Motor neuron (in vitro differentiated cells): ENCODE data around the gene TPSAB1. TPM values are rescaled to one million over a fixed set of nuclear protein-coding genes. Genes with fewer than 3 reads are reported as not detected.
"Not testable (repeated sequence)": the region's sequence is repeated elsewhere in the genome, so short reads cannot be mapped to it uniquely, and the experiment has no call there.

ENCODE experiments used
- ATAC-seq, 8 experiments: fragments of 200-7000 bp; cut with Tn5 transposase; replicated peaks in 6 of 8; 2 replicates each; pipeline ENCODE4 v1.8.0; 2021; ENCODE audit warnings: mild to moderate bottlenecking in 8 of 8, moderate library complexity in 8 of 8
- H3K27ac ChIP-seq, 2 donors: fragments of 250-450 bp; sonication (Bioruptor Pico); 2 replicates each; pipeline ENCODE4 v1.9.0; 2021; ENCODE audit warnings: antibody characterized with exemption in 2 of 2, mild to moderate bottlenecking in 2 of 2, moderate library complexity in 1 of 2
- H3K4me1 ChIP-seq, 2 donors: fragments of 250-450 bp; sonication (Bioruptor Pico); replicated peaks in 1 of 2; 2 replicates each; pipeline ENCODE4 v1.6.1; 2021; ENCODE audit warnings: antibody characterized with exemption in 2 of 2, mild to moderate bottlenecking in 2 of 2, moderate library complexity in 1 of 2
- H3K4me3 ChIP-seq, 5 donors: fragments of 250-450 bp; sonication (Bioruptor Pico); 2 replicates each; pipeline ENCODE4 v1.9.0; 2021; ENCODE audit warnings: antibody characterized with exemption in 5 of 5, mild to moderate bottlenecking in 5 of 5, moderate library complexity in 4 of 5
- WGBS, 10 experiments: fragments of 450-650 bp; shearing (Covaris generic); methylation state at CpG; one replicate each; pipeline ENCODE4 v1.0.0; 2022; 5-methylcytosine and 5-hydroxymethylcytosine counted together
- in situ Hi-C, 9 experiments: fragments of 400-800 bp; cut with MboI; loops; one replicate each; pipeline ENCODE4 v1.15.0; 2021; ENCODE audit warnings: low sequenced_read_pairs in 9 of 9, low pct_unique_long_range_greater_than_20kb in 2 of 9; ENCODE audit not compliant: unreplicated experiment in 9 of 9
- total RNA-seq, 8 experiments: library from RNA; unstranded; fragments of 300-600 nt; gene quantifications; 2 replicates each; pipeline versions ENCODE4 v1.2.3 to v1.2.4, GENCODE V29; 2022

The TPSAB1 gene
- total RNA-seq, 8 experiments from 2014 or later = 0.31 to 0.81 (median 0.46) TPM; not detected in 4

DNA sequence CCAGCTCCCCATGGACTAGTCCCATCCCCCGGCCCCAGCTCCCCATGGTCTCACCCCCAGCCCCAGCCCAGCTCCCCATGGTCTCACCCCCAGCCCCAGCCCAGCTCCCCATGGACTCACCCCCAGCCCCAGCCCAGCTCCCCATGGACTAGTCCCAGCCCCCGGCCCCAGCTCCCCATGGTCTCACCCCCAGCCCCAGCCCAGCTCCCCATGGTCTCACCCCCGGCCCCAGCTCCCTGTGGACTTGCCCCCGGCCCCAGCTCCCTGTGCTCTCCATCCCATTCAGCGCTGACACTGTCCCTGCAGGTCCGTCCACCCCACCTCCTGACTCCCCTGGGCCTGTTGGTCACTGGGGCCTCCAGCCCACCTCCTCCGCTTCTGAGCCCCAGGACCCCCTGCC lies 9.2 kb upstream of the TPSAB1 start:
- H3K4me1 ChIP-seq, in situ Hi-C loops, H3K4me3 ChIP-seq, H3K27ac ChIP-seq, ATAC-seq: not testable (repeated sequence)
- no CpG with 5 or more reads among the region's 7 CpGs for WGBS, 10 experiments

DNA sequence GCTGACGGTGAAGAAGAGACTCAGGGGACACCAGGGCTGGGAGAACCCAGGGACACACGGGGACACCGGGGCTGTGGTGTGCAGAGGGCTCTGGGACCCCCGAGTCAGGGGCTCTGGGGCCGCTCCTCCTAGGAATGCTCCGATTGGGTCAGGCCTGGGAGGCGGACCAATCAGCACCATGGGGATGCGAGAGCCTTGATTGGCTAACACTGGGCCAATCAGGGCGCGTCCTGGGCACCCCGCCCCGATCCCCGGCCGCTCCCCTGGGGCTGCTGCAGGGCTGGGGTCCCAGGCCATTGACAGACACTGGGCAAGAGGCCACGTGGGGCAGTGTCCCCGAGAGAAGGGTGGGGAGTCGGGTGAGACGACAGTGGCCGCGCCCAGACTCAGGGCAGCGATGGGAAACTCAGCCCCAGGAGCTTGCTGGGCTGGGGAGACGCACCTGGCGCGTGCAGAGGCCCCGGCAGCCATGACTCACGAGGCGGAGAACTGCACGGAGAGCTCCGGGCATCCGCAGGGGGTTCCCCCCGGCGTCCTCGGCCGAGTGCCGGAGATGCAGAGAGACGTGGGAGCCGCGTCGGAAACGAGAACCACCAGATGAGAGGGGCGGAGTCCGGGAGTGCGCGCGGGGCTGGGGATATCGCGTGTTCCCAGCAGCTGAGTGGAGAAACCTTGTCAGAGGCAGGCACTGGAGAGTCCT lies 8.3 kb upstream of the TPSAB1 start:
- H3K4me1 ChIP-seq, in situ Hi-C loops, H3K4me3 ChIP-seq, H3K27ac ChIP-seq: not testable (repeated sequence)
- no CpG with 5 or more reads among the region's 47 CpGs for WGBS, 10 experiments
- peak in 7 of 8 experiments; percentile 25 to 96 (median 79) for ATAC-seq

DNA sequence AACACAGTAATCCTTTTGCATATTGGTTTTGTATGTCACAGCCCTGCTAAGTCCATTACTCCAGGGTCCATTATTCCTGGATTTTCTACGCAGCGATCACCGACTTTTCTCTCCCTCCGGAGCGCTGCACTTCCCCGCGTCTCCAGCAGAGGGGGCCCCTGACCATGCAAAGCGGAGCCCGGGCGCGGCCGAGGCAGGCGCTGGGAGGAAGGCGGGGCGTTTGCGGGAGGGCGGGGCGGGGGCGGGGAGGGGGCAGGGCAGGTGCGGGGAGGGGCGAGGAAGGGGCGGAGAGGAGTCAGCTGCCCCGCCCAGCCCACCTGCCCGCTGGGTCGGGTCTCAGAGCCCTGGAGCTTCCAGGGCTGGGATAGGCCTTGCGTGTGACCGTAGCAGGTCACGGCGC lies 3.8 kb upstream of the TPSAB1 start:
- H3K27ac ChIP-seq, H3K4me3 ChIP-seq, H3K4me1 ChIP-seq, in situ Hi-C loops: not testable (repeated sequence)
- no CpG with 5 or more reads among the region's 29 CpGs for WGBS, 10 experiments
- peak; percentile 12 to 84 (median 64) for ATAC-seq

DNA sequence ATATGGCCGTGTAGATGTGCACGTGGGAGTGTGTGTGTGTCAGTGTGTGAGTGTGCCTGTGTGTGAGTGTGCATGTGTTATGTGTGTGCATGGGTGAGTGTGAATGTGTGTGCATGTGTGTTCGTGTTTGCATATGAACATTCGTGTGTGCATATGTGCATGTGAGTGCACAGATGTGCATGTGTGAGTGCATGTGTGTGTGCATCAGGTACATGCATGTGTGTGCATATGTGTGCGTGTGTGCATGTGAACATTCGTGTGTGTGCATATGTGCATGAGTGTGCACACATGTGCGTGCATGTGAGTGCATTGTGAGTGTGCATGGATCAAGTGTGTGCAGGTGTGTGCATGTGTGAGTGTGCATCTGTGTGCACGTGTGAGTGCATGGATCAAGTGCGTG lies 2.5 kb upstream of the TPSAB1 start:
- Histone ChIP-seq H3K4me1 (no peaks in the 10 kb centered on the region), H3K4me3 (no peak overlapping the region), H3K27ac (no peak overlapping the region)
- no peak for ATAC-seq
- 59 to 83% (median 70%) methylated on average over 1 to 5 of the region's 9 CpGs; no CpG with 5 or more reads in 6 of the 10 experiments for WGBS, 10 experiments
- in situ Hi-C loops = no loop called here

DNA sequence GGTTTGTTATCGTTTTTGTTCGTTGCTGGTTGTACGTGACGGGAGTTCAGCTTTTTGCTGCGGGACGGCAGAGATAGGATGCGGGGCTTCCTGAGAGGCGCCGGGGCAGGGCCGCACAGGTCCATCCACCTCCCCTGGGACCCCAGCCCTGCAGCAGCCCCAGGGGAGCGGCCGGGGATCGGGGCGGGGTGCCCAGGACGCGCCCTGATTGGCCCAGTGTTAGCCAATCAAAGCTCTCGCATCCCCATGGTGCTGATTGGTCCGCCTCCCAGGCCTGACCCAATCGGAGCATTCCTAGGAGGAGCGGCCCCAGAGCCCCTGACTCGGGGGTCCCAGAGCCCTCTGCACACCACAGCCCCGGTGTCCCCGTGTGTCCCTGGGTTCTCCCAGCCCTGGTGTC lies 1.6 kb upstream of the TPSAB1 start:
- H3K27ac ChIP-seq, in situ Hi-C loops, H3K4me3 ChIP-seq, H3K4me1 ChIP-seq: not testable (repeated sequence)
- ATAC-seq = peak in 5 of 8 experiments; percentile 12 to 73 (median 54)
- WGBS, 10 experiments = 40 to 80% (median 65%) methylated on average over 1 to 6 of the region's 23 CpGs; no CpG with 5 or more reads in 6 of the 10 experiments

DNA sequence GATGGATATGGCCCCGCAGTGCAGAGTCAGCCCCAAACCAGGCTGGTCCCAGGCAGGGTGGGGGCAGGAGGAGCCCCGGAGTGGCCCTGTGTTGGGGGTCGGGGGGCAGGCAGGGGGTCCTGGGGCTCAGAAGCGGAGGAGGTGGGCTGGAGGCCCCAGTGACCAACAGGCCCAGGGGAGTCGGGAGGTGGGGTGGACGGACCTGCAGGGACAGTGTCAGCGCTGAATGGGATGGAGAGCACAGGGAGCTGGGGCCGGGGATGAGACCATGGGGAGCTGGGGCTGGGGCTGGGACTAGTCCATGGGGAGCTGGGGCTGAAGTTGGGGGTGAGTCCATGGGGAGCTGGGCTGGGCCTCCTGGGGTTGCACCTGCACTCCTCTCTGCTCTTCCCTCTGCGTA lies 930 bp upstream of the TPSAB1 start:
- in situ Hi-C loops, H3K4me3 ChIP-seq, H3K4me1 ChIP-seq, H3K27ac ChIP-seq: not testable (repeated sequence)
- ATAC-seq = peak in 1 of 8 experiments; percentile 1
- no CpG with 5 or more reads among the region's 9 CpGs for WGBS, 10 experiments

DNA sequence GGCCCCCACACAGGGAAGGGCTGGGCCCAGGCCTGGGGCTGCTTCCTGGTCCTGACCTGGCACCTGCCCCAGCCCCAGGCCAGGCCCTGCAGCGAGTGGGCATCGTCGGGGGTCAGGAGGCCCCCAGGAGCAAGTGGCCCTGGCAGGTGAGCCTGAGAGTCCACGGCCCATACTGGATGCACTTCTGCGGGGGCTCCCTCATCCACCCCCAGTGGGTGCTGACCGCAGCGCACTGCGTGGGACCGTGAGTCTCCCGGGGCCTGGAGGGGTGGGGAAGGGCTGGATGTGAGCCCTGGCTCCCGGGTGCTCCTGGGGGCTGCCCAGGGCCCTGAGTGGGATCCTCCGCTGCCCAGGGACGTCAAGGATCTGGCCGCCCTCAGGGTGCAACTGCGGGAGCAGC lies 576 bp downstream of the TPSAB1 start:
- H3K4me3 ChIP-seq, H3K27ac ChIP-seq, in situ Hi-C loops, H3K4me1 ChIP-seq: not testable (repeated sequence)
- no CpG with 5 or more reads among the region's 15 CpGs for WGBS, 10 experiments
- ATAC-seq = peak in 2 of 8 experiments; percentile 6

DNA sequence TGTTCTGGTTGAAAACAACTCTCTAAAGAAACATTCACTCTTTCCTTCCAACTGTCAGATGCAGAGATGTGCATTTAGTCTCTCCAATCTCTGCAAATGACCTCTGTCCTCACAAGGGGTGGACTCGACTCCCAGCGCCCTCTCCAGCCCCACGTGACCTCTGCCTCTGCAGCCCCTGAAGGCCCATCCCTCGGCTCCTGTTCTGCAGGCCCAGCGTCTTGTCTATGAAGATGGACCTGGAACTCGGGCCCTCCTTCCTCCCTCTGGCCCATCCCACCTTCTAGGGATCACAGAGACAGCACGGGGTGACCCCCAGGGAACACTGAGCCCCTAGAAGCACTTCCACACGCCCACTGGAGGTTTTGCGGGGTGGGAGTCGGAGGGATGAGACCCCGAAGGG lies 2.9 kb downstream of the TPSAB1 start:
- H3K4me3 ChIP-seq, H3K4me1 ChIP-seq, ATAC-seq, H3K27ac ChIP-seq, in situ Hi-C loops: not testable (repeated sequence)
- 0% methylated on average over 1 of the region's 11 CpGs; no CpG with 5 or more reads in 9 of the 10 experiments for WGBS, 10 experiments

DNA sequence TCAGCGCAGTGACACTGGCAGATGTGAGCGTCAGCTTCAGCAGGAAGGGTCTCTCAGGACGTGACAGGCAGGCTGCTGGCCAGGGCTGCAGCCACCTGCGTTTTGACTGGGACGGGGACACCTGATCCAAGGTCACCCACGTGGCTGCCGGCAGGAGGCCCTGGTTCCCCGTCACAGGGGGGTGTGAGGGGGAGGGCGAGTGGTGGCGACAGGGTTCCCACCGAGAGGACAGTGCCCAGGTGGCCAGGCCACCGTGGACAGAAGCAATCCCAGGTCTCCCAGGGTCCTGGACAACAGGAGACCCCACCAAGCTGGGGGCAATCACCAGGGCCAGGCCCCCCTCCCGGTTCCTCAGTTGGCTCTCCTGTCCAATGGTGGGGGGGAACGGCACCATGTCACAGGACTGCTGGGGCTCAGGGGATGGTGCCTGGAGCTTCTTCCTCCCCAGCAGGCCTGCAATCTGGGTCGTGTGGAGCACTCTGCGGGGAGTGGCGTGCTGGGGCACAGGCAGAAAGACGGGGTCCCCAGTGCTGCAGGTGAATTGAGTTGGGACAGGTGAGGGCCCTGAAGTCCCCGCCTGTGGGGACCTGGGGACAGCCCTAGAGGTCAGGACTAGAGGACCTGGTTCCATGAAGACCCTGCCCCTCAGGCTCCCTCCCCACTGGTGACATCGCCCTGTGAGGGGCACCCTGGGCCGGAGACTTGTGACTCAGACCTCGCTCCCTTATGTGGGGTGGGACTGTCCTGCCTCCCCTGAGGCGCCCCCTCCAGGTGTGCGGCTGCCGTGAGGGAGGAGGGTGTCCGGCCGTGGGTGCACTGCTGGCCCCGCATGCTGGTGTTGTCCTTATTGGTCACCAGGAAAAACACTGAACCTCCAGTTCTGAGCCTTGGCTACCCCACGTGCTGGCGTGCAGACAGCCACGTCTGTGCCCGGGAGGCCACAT lies 3.7 kb downstream of the TPSAB1 start:
- peak in 2 of 8 experiments; percentile 8 to 9 for ATAC-seq
- WGBS, 10 experiments = no CpG with 5 or more reads among the region's 32 CpGs
- H3K4me1 ChIP-seq, in situ Hi-C loops, H3K4me3 ChIP-seq, H3K27ac ChIP-seq: not testable (repeated sequence)

DNA sequence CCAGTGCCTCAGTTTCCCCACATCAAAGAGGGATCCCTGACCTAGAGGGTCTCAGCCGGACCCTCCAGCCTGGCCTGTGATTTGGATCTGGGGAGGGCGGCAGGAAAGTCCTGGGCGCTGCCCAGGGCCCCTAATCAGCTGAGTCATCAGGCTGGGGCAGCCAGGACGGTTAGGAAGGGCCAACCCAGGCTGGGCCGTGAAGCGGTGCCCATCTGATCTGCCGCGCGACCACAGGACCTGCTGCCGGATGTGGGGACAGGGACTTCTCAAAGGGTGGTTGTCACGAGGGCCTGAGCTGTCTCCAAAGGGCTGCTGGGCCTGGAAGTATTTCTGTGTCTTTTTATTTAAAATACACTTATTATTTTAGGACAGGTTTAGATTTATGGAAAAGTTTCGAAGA lies 4.4 kb downstream of the TPSAB1 start:
- 74 to 90% (median 80%) methylated on average over 1 to 9 of the region's 12 CpGs; no CpG with 5 or more reads in 7 of the 10 experiments for WGBS, 10 experiments
- in situ Hi-C loops = no loop called here
- no peaks in the 10 kb centered on the region for H3K4me1 ChIP-seq
- H3K4me3 ChIP-seq = no peak overlapping the region
- no peak for ATAC-seq
- H3K27ac ChIP-seq = no peak overlapping the region

DNA sequence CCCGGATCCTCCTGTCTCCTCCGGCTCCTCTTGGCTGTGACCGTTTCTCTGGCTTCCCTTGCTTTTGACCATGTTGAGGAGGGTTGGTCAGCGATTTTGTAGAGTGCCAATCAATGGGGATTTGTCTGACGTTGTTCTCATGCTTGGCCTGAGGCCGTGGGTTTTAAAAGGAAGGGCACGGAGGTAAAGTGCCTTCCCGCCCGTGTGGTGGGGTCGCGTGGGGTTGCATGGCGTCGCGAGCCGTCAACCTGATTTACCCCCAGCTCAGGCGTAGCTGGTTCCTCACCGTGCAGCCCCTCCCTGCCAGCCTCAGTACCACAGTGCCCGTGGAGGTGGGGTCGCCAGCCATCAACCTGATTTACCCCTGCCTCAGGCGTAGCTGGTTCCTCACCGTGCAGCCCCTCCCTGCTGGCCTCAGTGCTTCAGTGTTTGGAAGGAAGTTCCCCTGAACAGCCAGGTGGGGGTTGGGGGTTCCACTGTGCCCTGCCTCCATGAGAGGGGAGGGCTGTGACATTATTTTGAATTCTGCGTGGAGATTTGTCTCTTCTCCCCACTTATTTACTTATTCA lies 5.0 kb downstream of the TPSAB1 start:
- ATAC-seq = no peak
- Histone ChIP-seq H3K27ac (no peak overlapping the region), H3K4me1 (no peaks in the 10 kb centered on the region), H3K4me3 (no peak overlapping the region)
- in situ Hi-C loops = no loop called here
- WGBS, 10 experiments = 0 to 88% (median 51%) methylated on average over 1 to 7 of the region's 22 CpGs; no CpG with 5 or more reads in 1 of the 10 experiments

DNA sequence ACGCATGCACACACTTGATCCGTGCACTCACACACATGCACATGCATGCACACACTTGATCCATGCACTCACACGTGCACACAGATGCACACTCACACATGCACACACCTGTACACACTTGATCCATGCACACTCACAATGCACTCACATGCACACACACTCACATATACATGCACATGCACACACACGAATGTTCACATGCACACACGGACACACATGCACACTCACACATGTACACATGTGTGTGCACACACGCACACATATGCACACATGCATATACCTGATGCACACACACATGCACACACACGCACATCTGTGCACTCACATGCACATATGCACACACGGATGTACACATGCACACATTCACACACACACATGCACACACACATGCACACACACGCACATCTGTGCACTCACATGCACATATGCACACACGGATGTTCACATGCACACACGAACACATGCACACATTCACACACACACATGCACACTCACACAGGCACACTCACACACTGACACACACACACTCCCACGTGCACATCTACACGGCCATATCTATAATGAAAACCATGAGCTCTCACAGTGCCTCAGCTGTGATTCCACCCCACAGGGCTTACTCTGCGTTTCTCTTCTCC lies 7.5 kb downstream of the TPSAB1 start:
- H3K4me1 ChIP-seq, in situ Hi-C loops, H3K4me3 ChIP-seq, ATAC-seq, H3K27ac ChIP-seq: not testable (repeated sequence)
- WGBS, 10 experiments = 65 to 89% (median 76%) methylated on average over 2 to 5 of the region's 14 CpGs; no CpG with 5 or more reads in 6 of the 10 experiments
